Measurements from ENCODE around the gene MINDY3.
"Not testable (repeated sequence)": the region's sequence is repeated elsewhere in the genome, so short reads cannot be mapped to it uniquely, and the experiment has no call there.

Gene MINDY3

GRCh38 chr10:15802375-15802949 lies 57.8 kb downstream of the MINDY3 start:
- DNase-seq, result no peak

GRCh38 chr10:15801641-15802040 lies 58.7 kb downstream of the MINDY3 start:
- no peak for DNase-seq

DNA sequence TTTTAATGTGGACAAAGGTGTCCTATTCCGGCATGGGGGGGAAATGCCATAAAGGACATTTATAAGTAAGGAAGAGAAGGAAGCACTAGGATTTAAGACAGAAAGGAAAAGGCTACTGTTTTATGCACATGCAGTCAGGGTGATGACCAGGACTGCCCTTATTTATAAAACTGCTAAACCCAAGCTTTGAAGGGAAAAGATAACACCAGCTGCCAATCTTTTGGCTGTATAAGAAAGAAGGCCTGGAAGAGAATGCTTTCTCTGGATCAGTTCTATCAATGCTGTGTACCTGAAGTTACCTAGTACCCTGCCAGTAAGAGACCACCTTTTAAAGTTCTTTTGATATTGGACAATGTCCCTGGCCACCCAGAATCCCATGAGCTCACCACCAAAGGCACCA lies 59.2 kb downstream of the MINDY3 start:
- DNase-seq, result no peak

DNA sequence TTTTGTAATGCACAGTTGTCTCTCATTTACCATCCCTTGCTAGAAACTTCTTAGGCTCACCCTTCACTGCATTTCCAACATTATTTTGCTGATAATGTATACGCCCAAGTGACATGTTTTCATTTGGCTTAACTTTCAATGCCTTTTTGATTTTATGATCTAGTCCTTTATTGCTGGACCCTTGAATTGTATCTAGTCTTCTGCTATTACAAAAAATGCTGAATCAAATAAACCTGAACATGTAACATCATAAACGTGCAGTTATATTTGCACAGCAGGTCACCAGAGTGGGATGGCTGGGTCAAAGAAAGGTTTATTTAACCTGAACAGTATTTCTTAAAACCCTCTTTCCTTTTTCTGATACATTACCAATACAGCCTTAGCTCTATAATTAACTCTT lies 63.0 kb downstream of the MINDY3 start:
- DNase-seq, result no peak

DNA sequence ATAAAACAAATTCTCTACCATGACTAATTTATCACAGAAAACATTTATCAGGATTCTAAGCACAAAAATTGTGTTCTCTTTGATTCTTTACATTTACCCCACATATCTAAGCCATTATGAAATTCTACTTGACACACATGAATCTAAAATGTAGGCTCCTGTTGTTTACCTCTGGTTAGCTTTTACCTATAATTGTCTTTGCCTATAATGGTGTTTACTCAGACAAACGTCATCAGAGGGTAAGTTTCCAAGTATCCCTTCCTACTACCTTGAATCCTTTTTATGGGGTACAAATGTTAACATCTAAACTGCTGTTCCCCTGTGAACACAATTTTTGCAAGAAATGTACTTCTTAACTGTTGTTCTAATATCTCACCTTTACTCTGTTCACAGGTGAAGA lies 63.5 kb downstream of the MINDY3 start:
- no peak for DNase-seq

GRCh38 chr10:15796098-15796759 lies 64.1 kb downstream of the MINDY3 start:
- DNase-seq, result no peak

DNA sequence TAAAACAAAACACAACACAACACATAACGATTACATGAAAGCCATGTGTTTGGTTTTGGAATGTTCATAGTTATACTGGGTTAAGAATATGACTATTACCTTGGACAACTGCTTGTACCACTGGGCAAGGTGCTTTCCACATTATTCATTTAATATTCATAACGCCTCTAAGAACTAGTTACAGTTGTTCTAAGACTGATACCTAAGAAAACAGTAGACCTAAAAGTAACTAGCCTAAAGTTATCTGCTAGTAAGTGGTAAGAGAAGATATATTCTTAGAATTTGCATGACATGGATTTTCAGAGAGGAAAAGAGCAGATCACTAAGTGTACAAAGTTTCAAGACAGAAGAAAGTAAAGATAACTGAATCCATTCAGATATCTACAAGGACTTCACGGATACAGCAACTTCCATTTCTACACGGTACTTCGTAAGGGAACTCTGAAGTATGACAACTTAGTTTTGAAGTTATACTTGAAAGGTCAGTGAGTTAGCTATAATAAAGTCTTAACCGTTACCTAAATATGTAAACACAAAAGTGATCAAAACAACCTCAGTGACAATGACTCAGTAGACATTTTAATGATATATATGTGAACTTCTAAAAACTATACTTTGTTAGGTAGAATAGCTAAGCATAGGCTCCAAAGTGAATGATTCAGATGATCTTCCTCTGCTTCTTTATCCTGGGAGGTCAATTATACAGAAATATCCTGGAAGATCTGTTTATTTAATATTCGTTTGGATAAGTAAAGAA lies 65.1 kb downstream of the MINDY3 start:
- DNase-seq, result no peak

- no peak for DNase-seq
Measured at GRCh38 chr10:15794569-15794968, 65.7 kb downstream of the MINDY3 start.

DNA sequence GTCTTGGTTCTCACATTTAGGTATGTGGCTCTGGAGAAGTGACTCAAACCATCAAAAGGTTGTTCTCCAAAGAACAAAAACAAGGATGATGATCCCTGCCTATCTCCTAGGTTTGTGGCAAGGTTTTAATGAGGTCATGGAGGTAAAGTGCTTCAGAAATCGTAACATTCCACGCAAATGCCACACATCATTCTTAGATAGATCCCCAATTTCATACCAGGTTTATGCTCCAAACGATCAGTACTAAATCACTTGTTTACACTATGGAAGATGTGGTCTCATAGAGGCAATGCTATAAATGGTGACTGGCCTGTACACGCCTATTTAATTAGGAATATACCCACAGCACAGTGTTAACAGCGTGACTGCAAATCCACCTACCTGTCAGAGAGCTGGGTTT lies 66.6 kb downstream of the MINDY3 start:
- no peak for DNase-seq

DNA sequence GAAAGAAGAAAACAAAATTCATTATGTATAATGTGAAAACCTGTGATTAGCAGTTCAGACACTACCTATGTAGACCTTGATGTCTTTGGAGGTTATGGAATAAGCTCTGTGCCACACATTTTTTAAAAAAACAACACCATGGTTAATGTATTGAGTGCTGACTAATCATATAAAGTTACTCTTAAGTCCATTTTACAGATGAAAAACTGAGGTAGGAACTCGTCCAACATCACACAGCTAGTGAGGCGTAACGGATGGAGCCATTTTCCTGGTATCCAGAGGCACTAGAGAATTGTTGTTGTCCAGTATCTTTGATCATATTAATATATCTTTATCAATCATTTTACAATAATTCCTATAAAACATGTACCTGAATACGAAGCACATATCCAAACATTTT lies 67.5 kb downstream of the MINDY3 start:
- no peak for DNase-seq

- no peak for DNase-seq
Measured at GRCh38 chr10:15791816-15792524, 68.3 kb downstream of the MINDY3 start.

DNA sequence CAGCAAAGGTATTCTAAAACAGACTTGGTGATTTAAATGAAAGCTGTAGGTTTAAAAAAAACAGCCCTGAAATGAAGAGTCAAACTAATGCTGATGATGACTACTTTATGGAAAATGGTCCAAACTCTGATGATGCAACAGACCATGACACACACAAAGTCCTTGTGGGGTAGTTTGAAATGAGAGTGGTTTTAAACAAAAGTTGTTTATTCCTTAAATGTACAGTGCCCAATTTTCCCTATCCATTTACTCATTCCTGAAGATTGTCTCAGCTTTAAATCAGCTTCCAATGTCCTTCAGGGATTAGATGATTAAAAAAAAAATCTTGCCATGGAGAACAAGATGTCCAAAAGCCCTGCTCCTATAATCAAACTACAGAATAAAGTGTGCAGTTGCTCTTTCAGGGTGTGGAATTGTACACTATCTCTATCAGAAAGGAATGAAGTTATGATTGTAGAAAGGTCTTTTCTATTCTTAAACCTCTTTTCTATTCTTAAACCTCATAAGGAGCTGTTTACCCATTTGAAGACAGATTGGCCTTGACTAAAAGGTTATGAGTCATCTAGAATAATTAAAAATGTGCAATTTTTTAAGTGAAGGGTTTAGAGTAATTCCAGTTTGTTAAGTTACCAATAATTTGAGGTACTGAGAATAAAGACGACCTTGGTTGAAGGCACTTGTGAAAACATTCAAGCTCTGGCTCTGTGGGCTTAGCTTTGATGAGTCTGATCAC lies 70.3 kb downstream of the MINDY3 start:
- DNase-seq, result no peak

DNA sequence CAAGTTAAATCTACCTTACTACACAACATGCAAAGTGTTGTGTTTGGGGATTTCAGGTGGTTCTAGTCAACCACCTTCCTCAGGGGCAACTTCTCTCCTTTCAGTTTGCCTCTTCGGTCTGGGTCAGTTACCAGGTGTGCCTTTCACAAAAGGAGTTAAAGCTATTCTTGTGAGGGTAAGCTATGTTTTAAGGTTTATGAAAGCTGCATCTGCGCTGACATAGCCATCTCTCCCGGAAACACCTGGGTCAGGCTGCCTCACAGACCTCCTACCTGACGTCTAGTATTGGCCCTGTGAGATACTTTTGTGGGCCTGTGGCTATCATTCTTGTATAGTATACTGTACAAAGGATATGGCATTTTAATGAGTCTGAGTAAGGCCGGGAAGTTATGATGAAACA lies 72.9 kb downstream of the MINDY3 start:
- DNase-seq, result no peak

GRCh38 chr10:15784662-15785300 lies 75.5 kb downstream of the MINDY3 start:
- DNase-seq, result no peak

- DNase-seq, result no peak
Measured at GRCh38 chr10:15783941-15784636, 76.2 kb downstream of the MINDY3 start.

DNA sequence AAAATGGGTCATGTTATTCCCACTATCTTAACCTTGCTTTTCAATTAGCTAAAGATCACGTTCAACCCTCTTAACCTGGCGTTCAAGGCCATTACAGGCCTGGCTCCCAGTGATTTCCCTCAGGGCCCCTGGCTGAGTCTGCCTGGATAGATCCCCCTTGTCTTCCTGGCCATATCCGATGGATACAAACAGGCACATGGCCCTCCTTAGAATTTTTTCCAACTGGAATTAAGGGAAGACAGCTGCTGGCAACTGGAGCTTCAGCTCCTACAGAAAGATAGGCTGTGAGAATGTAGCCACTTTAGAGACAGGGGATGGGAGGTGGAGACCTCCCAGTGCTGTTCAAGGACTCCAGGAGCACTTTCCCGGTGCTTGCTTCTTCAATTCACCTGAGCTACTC lies 77.5 kb downstream of the MINDY3 start:
- no peak for DNase-seq

DNA sequence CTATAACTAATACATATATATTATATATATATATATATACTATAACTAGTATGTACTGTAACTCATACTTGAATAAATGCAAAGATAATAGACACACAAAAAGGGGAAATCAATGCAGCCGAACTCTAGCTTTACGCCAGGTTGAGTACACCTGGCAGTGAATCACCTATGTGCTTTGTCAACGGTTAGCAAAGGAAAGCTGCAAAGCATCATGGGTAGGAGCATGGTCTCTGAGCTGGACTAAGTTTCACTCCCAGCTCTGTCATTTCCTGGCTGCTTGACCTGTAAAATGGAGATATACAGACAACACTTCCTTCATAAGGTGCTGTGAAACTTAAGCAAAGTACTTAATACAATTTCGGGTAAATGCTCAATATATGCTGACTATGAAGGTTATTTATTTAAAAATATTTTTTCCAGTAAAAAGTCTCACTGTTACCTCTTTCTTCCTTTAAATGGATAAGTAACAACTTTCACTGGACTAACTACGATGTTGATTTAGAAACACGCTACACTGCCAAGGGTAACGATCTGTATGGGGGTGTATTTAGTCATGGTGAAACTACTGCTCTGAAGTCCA lies 78.8 kb downstream of the MINDY3 start:
- no peak for DNase-seq

DNA sequence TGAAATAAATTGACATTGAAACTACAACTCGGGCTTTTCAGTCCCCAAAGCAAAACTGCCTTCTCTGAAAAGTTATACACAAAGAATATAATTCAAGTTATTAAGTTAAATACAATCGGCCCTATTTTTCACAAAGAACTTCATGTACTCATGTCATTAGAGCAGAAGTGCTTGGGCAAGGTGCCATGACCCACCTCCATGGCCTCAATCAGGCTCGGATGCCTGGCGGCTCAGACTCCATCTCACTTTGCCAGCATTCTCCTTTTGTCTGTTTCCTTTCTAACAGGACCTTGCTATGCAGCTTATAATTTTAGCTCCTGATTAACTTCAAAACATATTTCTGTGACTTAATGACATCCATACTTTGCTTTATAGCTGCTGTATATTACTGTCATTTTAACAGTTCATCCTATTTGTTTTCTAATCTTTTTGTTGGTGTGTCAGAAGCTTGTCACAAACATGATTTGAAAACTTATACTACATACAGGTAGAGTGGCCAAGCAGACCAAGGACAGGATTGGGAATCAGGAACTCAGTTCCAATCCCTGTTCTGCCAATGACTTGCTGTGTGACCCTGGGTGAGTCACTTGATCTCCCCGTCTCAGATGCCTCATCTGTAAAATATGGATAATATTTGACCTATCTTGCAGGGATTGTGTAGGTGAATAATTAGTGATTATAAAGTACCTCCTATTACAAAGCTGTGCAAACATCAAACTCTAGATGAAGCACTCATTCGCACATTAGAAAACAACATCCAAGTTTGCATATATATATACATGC lies 79.8 kb downstream of the MINDY3 start:
- no peak for DNase-seq

DNA sequence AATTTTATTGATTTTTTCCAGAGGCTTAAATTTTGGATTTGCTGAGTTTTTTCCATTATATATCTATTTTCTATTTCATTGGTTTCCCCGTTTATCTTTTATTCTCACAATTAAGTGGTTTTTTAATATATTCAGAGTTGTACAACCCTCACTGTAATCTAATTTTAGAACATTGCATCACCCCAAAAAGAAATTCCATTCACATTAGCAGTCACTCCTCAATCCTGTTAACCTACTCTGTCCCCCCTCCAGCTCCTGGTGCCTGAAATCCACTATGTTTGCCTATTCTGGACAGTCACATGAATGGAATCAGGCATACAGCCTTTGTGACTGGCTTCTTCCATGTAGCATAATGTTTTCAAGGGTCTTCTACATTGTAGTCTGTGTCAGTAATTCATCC lies 84.8 kb downstream of the MINDY3 start:
- DNase-seq, result no peak

GRCh38 chr10:15774534-15774933 lies 85.8 kb downstream of the MINDY3 start:
- DNase-seq, result not testable (repeated sequence)

Measured in activated effector memory CD4-positive, alpha-beta T cell treated with Interleukin-2 at 50 U/mL for 16 hours (primary cell).